ENCODE data around the gene TTC13. TPM values are rescaled to one million over a fixed set of nuclear protein-coding genes. Genes with fewer than 3 reads are reported as not detected.

Gene TTC13
- total RNA-seq, 2 donors from 2014 or later: 28.0 to 47.0 TPM

DNA sequence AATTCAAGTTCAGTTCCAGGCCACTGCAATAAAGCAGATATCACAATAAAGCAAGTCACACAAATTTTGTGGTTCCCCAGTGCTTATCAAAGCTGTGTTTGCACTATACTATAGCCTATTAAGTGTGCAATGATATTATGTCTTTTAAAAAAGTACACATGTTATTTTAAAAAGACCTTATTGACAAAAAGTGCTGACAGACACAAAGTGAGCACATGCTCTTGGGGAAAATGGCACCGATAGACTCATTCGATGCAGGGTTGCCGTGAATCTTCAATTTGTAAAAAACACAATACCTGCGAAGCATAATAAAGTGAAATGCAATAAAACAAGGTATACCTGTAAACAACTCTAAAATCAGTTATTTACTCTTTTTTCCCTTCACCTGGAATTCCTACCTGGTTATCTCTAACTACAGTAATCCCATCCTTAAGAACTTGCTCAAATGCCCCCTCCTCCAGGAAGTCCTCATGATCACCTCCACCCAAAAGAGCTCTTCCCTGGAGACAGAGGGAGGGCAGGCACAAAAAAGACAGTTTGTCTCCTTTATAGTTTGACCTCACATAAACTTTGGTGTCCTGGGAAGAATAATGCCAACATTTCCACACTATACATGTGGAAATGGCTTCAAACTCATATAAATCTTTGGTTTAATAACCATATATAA, 100.6 kb downstream of the TTC13 start:
- Histone ChIP-seq H3K36me3 (no peaks in the 10 kb centered on the region), H3K4me3 (no peak overlapping the region), H3K4me1 (no peaks in the 10 kb centered on the region), H3K27ac (no peak overlapping the region), H3K9ac (ENCODE audit: low read depth in 2 of 2, low read length in 2 of 2) (no peak overlapping the region), H3K9me3 (no peaks in the 10 kb centered on the region), H3K27me3 (no peaks in the 10 kb centered on the region)
- no peak for DNase-seq
- intact Hi-C loops (cut with DNase I): no loop called here
- TF ChIP-seq, protein P1, sequence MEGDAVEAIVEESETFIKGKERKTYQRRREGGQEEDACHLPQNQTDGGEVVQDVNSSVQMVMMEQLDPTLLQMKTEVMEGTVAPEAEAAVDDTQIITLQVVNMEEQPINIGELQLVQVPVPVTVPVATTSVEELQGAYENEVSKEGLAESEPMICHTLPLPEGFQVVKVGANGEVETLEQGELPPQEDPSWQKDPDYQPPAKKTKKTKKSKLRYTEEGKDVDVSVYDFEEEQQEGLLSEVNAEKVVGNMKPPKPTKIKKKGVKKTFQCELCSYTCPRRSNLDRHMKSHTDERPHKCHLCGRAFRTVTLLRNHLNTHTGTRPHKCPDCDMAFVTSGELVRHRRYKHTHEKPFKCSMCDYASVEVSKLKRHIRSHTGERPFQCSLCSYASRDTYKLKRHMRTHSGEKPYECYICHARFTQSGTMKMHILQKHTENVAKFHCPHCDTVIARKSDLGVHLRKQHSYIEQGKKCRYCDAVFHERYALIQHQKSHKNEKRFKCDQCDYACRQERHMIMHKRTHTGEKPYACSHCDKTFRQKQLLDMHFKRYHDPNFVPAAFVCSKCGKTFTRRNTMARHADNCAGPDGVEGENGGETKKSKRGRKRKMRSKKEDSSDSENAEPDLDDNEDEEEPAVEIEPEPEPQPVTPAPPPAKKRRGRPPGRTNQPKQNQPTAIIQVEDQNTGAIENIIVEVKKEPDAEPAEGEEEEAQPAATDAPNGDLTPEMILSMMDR (IDR thresholded peaks at IDR 0.05): no peak

DNA sequence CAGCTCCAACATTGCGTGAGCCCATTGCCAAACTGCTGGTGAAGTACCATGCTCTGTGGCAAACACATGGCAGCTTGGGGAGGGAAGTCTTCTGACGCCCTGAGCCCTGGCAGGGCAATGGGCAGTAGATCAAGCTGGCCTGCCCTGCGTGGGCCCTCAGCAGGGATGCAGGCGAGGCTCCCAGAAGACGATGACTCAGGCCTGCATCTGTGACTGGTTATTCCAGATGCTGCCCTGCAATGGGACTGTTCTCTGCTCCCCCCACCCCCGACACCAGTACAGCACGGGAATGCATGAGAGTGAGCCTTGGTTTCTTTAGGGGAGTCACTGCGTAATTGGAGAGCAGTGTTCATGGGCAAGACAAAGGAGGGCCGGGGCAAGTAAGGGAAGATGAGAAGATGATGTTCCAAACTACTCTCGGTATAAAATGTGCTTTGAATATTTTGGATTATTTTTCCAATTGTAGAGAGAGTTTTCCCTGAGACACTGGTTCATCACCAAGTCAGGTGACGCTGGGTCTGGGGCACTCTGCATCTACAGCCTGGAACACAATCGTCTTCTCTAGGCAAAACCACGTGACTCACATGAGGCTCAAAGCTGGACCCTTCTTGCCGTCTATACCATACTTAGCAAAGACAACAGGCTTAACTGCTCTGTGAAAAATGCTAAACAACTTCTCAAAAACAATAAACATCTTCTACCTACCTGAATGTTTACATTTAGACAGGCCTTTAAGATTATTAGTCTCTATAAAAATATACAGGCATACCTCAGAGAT, 101.3 kb downstream of the TTC13 start:
- no peak overlapping the region for H3K27ac ChIP-seq
- H3K36me3 ChIP-seq: no peaks in the 10 kb centered on the region
- no peak for DNase-seq
- intact Hi-C loops (cut with DNase I): no loop called here
- no peaks in the 10 kb centered on the region for H3K27me3 ChIP-seq
- TF ChIP-seq, protein P1 (IDR thresholded peaks at IDR 0.05): no peak
- no peak overlapping the region for H3K4me3 ChIP-seq
- H3K9me3 ChIP-seq: no peaks in the 10 kb centered on the region
- H3K4me1 ChIP-seq: no peaks in the 10 kb centered on the region
- H3K9ac ChIP-seq (ENCODE audit: low read depth in 2 of 2, low read length in 2 of 2): no peak overlapping the region

DNA sequence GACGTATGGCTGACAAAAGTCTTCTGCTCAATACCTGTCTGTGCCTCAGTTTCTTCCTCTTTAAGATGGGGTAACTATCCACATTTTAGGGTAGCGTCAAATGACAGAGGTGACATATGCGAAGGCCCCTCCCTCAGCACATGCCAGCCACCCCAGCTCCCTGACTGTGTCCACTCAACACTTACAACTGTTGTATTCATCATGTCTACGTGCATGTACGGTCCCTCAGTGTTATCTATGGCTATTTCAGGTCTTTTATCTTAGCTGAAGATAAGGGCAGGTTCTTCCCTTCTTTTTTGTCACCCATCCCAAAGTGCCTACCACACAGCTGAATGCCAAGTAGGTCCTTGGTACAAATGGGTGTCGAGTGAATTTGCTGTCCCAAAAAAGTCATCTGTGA, 102.0 kb downstream of the TTC13 start:
- H3K4me3 ChIP-seq: no peak overlapping the region
- DNase-seq: no peak
- intact Hi-C loops (cut with DNase I): no loop called here
- TF ChIP-seq, protein P1 (IDR thresholded peaks at IDR 0.05): no peak
- no peak overlapping the region for H3K27ac ChIP-seq
- H3K9me3 ChIP-seq: no peaks in the 10 kb centered on the region
- no peak overlapping the region for H3K9ac ChIP-seq (ENCODE audit: low read depth in 2 of 2, low read length in 2 of 2)
- H3K27me3 ChIP-seq: no peaks in the 10 kb centered on the region
- no peaks in the 10 kb centered on the region for H3K4me1 ChIP-seq
- H3K36me3 ChIP-seq: no peaks in the 10 kb centered on the region

DNA sequence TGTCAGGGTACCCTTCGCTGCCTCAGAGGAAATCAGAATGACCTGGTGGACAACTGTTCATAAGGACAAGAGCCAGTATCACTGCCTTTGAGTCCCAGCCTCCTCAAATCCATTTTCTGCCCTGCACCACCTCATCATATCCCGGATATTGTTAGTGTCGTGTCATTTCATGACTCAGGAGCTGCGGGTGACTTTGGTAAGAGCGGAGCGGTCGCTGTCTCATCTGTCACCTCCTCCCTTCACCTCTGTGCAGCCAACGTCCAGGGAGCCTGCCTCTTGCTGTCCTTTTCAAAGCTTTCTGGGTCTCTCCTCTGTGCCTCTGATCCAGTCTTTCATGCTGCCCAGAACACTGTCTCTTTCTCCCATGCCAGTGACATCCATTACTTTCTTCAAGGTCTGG, 103.3 kb downstream of the TTC13 start:
- H3K27me3 ChIP-seq: no peaks in the 10 kb centered on the region
- no peaks in the 10 kb centered on the region for H3K4me1 ChIP-seq
- H3K4me3 ChIP-seq: no peak overlapping the region
- TF ChIP-seq, protein P1 (IDR thresholded peaks at IDR 0.05): no peak
- no peak overlapping the region for H3K27ac ChIP-seq
- H3K9me3 ChIP-seq: no peaks in the 10 kb centered on the region
- no peak for DNase-seq
- no peaks in the 10 kb centered on the region for H3K36me3 ChIP-seq
- intact Hi-C loops (cut with DNase I): no loop called here
- H3K9ac ChIP-seq (ENCODE audit: low read depth in 2 of 2, low read length in 2 of 2): no peak overlapping the region

DNA sequence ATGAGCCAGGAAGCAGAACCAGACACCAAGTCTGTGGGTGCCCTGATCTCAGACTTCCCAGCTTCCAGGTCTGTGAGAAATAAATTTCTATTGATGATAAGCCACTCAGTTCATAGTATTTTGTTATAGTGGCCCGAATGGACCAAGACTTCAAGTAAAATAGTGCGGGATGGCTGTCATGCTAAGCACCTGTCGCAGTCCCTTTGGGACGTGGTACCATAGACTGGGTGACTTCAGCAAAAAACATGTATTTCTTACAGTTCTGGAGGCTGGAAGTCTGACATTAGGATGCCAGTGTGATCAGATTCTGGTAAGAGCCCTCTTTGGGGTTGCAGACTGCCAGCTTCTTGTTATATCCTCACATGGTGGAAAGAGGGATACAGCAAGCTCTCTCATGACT, 107.7 kb downstream of the TTC13 start:
- intact Hi-C loops (cut with DNase I): no loop called here
- no peak overlapping the region for H3K27ac ChIP-seq

More for the DNA sequence above, 107.7 kb downstream of the TTC13 start:
- TF ChIP-seq, protein P1 (IDR thresholded peaks at IDR 0.05): no peak
- H3K4me1 ChIP-seq: peaks cover 12% of the 10 kb centered on the region
- no peaks in the 10 kb centered on the region for H3K27me3 ChIP-seq
- no peaks in the 10 kb centered on the region for H3K36me3 ChIP-seq
- no peaks in the 10 kb centered on the region for H3K9me3 ChIP-seq
- H3K4me3 ChIP-seq: no peak overlapping the region
- no peak for DNase-seq
- H3K9ac ChIP-seq (ENCODE audit: low read depth in 2 of 2, low read length in 2 of 2): no peak overlapping the region

All from colonic mucosa (tissue), 4 donors.